GM18909 (cell line): ENCODE measurements around the gene SOX13.

Experiments
- ATAC-seq: cut with Tn5 transposase; IDR thresholded peaks from one replicate; pipeline ENCODE4 v1.9.1; 2021; ENCODE audit warnings: mild to moderate bottlenecking; ENCODE audit not compliant: unreplicated experiment, poor library complexity

Gene SOX13

DNA sequence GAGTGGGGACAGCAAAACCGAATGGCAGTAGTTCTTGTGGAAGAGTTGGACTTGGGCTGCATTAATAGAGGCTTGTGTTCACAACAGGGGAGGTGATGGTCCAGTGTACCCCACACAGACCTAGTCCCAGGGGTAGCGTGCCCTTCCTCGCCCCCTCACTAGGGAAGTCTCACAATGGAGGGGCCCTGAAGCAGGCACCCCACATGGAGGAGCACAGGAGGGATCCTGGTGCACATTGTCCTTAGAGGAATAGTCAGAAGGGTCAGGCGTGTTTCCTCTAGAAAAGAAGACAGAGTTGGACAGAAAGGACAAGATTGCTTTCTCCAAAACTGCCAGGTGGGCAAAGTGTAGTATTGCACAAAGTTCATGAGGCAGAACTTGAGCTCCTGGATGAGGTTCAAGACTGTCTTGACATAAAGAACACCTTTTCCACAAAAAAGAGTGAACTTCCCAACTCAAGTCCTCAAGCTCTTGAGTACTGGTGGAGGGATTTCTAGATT lies 55.6 kb downstream of the SOX13 start:
- ATAC-seq: no peak

GRCh38 chr1:204128964-204129896 lies 56.3 kb downstream of the SOX13 start:
- no peak for ATAC-seq

DNA sequence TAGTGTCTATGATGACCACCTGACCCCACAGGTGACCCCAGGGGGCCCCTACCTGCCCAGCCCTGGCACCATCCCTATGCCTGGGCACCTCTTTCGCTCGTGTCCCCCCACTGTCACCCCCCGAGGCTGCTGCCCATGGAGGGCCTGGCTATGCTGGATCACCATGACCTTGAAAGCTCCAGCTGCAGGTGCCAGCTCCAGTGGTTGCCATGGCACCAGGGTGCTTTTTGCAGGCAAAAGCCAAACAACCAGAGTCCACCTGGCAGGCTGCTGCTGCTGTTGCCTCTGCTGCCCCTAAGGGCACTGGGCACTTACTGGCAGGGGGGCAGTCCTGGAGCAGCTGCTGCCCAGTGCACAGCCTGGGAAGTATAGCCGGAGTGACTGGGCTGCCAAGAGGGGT lies 57.3 kb downstream of the SOX13 start:
- no peak for ATAC-seq

DNA sequence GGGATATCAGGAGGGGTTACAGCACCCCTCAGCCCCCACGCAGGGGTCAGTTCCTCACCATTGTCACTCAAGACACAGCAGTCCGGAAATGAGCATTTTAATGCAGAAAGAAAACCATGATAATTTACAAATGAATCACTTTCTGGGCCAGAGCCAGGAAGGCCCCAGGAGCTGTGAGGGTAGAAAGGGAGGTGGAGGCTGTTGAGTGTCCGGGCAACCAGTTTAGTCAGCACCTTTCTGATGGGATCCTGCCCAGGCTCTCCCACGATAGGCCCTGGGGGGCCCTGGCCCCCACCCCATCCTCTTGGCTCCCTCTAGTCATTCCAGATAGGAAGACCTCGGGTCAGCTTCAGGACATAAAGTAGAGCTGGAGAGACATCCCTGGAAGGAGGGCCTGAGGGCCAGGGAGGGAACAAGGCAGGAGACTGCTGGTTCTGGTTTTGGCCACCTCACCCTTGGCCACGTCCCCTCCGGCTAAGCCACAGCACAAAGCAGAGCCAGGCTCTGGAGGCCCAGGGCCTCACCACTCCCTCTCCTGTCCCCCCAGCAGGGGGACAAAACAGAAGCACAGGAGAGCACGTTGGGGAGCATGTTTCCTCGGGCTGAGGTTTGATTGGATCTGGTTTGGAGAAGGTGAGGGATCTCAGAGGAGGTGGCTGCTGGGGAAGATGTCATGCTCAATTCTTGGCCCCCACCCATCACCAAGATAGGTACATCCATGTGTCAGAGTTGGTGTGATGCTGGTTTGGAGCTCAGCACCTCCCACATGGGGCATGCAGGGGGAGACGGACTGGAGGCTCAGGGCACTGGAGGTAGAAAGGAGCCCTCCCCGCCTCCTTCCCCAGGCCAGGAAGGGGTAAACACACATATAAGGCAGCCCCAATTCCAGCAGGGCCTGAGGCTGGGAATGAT lies 58.3 kb downstream of the SOX13 start:
- no peak for ATAC-seq

- ATAC-seq: no peak
Measured at GRCh38 chr1:204131978-204132377, 59.1 kb downstream of the SOX13 start.

DNA sequence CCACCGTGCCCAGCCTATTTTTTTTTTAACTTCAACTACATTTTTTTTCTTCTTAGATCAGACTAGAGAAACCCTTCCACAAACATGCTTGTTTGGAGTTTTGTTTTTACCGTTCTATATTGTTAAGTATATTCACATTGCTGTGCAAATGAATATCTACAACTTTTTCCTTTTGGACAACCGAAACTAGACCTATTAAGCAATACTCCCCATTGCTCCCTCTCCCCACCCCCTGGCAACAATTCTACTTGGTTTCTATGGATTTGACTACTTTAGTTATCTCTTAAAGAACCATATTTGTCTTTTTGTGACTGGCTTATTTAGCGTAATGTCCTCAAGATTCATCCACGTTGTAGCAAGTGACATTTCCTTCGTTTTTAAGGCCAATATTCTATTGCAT lies 59.8 kb downstream of the SOX13 start:
- ATAC-seq: no peak

DNA sequence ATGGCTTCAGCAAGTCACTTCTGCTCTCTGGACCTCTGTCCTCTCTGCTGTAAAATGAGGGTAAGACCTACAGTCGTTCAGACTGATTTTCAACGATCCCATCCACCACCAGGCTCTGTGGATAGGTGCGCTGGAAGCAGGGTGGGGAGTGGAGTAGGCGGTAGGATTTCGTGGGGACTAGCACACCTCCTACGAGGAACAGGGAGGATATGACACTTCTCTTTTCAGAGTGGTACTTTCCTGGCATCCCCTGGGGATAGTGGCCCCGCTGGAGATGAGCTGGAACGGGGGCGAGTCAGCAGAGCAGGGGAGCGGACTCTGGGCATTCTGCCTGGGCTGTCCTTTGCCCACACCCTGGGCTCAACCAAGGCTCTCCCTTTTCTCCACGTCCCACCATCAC lies 61.2 kb downstream of the SOX13 start:
- no peak for ATAC-seq

DNA sequence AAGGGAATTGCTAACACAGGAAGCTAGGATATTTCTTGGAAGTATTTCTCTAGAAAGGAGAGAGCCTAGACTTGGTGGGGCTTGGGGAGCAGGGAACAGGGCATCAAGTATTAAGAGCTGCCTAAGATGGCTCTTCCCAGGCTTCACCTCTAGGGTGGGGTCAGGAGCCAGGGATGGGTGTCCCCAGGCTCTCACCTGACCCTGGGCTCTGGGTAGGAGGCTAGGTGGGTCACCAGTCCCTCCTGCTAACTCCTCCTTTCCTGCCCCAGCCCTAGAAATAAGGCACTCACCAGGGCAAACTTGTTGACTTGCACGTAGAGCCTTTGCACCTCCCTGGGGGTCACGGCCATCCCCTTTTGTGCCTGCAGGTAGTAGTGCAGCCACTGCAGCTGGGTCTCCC lies 63.9 kb downstream of the SOX13 start:
- no peak for ATAC-seq

DNA sequence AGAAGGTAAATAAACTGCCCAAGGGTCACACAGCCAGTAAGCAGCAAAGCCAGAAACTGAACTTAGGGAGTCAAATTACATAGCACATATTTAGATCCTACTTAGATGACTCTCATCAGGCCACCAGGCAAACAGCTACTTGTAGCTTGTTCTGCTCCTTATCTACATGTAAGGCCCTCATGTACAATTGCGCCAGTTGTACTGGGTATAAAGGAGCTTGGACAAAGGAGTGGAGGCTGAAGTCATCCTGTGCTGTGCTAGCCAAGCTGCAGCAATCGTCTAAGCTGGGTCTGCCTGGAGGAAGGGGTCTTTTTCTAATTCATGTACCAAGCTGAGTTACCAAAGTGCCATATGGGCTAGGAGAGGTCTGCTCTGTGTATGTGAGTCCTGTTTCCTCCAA lies 66.2 kb downstream of the SOX13 start:
- no peak for ATAC-seq

DNA sequence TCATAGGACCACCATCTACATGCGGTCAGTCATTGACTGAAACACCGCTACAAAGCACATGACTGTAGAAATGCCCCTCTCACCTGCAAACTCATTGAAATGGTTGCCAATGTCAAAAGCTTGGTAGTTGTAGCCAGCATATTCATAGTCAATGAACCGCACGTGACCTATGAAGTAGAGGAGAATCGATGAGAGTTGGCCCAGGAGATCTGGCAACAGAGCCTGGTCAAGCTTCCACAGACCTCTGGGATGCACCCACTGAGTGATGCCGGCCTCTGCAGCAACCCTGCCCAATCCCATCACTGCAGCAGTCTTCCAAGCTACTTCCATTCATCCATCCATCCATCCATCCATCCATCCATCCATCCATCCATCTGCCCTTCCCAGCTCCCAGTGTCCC lies 67.0 kb downstream of the SOX13 start:
- ATAC-seq: no peak

GRCh38 chr1:204141131-204141530 lies 68.2 kb downstream of the SOX13 start:
- no peak for ATAC-seq

DNA sequence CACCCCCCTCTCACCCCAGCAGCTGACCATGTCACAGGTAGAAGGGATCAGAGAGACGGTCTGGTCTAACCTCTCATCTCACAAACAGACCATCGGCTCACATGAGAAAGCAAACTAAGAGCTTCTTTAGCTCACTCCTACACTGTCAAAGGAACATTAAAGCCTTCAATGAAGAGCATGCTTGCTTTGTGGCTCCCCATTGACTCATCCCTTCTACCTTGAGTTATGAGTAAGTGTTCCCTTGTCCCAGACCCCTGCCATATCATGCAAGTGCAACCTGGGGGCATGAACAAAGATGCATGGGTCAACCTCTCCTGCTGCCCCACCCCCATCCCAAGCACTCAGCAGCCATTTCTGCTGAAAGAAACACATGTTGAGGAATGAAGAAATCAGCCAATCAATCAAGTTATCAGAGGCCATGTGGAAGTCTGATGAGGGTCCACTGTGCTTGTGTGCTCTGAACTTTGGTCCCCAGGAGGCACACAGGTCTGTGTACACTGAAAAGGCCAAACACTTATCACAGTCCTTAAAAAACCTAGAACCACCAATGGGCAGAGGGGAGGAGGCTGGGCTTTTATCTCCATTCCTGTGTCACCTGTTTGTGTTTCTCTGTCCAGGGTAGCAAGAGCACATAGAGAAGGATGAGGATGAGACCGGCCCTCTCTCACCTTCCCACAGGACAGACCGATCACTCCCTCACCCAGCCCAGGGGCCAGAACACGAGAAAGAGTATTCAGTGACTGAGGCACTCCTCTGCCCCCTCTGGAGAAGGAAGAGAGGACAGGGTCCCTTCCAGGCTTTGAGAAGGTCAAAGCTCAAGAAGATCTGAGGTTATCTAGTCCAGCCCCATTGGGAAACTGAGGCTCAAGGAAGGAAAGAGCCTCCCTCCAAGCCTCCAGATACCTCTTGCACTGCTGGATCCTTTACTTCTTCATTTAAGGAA lies 69.4 kb downstream of the SOX13 start:
- ATAC-seq: no peak

GRCh38 chr1:204143276-204144041 lies 70.5 kb downstream of the SOX13 start:
- ATAC-seq: no peak

- ATAC-seq: no peak
Measured at GRCh38 chr1:204145033-204145504, 72.2 kb downstream of the SOX13 start.

GRCh38 chr1:204146309-204146708 lies 73.4 kb downstream of the SOX13 start:
- no peak for ATAC-seq

GRCh38 chr1:204146965-204147364 lies 74.0 kb downstream of the SOX13 start:
- ATAC-seq: no peak

DNA sequence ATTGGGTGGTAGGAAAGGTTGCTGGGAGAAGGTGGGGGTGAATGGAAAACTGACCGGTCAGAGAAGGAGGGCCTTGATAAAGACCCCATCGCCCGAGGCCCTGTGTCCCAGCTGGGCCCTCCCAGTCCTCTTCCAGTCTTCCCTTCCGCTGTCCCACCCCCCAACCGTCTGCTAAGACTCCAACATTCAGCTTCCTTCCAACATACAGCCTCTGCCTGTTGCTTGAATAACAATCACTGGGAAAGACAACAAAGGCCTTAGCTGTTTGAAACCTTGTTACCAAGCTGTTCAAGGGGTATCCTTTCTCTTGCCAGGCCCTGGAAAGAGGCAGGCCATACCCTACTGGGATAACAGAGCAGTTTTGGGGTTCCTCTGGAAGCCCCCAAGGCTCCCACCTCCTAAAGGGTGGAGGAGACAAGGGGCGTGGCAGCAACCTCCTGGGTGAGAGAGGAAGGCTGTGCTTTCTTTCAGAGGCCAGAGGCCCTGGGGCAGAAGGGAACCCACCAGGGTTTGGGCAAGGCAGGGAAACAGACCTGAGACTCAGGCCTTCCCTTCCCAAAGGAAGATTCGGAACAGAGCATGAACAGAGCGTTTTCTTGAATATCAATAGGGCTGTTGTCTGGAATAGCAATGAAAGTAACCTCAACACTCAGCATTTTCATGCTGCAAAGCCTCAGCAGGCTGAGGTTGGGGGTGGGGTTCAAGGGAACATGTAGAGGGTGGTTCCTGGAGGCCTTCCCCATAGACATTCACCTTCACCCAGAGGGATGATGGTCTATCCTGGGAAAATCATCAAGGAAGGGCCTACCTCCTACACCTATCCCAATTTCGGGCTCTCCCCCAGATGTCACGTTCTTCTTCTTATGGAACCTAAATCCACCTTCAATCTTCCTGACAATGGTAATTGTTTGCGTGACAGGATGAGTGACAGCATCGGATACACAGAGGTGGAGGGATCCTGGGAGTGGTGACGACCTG lies 74.8 kb downstream of the SOX13 start:
- ATAC-seq: no peak

DNA sequence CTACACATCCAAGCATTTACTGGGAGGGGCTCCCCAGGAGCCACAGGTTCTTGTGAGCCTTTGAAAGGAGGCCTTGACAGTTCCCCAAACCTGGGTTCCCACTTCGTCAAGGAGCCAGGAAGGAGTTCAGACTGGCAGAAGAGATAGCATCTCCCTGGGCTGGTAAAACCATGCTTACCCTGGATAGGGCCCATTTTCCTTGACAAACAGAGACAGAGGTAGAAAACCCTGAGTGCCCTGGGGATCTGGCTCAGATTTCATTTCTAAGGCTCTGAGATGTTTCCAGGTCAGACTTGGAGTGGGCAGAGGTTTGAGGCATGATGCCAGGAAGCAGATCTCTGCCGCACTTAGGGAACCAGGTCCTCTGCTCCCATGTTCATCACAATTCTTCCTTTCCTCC lies 76.2 kb downstream of the SOX13 start:
- no peak for ATAC-seq
